Naive thymus-derived CD8-positive, alpha-beta T cell (primary cell): Measurements from ENCODE around the gene ADAMTS2. TPM values are rescaled to one million over a fixed set of nuclear protein-coding genes. Genes with fewer than 3 reads are reported as not detected.
A peak's percentile ranks its signal among the peaks of the same experiment; 100 is the strongest.

Source experiments
- ATAC-seq, 2 donors: fragments of 150-1000 bp; cut with Tn5 transposase in 1 of 2; sonication (Bioruptor Pico), chemical (Tn5 transposase) in 1 of 2; 1 replicate in 1 of 2; 2 replicates in 1 of 2; pipeline ENCODE4 v1.10.0; 2021; ENCODE audit warnings: mild to moderate bottlenecking in 2 of 2, moderate library complexity in 2 of 2
- POLR2A ChIA-PET: fragments of 350-600 bp; sonication (Branson Sonifier 250); formaldehyde crosslinking; loops from one replicate; lab custom pipeline; 2021; ENCODE audit warnings: antibody characterized with exemption; lab: Charles Lee
- DNase-seq, 10 donors: peaks; one replicate each; pipeline versions ENCODE4 v3.0.0 to v3.0.0-alpha.2; 2020 to 2022
- H3K27ac Mint-ChIP-seq, 10 donors: one replicate each; pipeline ENCODE4 v1.8.0; 2020 to 2022; ENCODE audit warnings: mild to moderate bottlenecking in 10 of 10, mixed read lengths in 10 of 10, moderate library complexity in 4 of 10, inconsistent platforms in 1 of 10
- H3K27me3 Mint-ChIP-seq, 5 donors: one replicate each; pipeline ENCODE4 v1.8.0; 2021 to 2022; ENCODE audit warnings: mixed read lengths in 5 of 5
- H3K36me3 Mint-ChIP-seq, 3 donors: one replicate each; pipeline ENCODE4 v1.8.0; 2020 to 2022; ENCODE audit warnings: mixed read lengths in 3 of 3, mild to moderate bottlenecking in 2 of 3, inconsistent platforms in 1 of 3
- H3K4me1 Mint-ChIP-seq, 4 donors: one replicate each; pipeline ENCODE4 v1.8.0; 2021 to 2022; ENCODE audit warnings: mixed read lengths in 4 of 4
- H3K4me3 Mint-ChIP-seq, 10 donors: one replicate each; pipeline ENCODE4 v1.8.0; 2020 to 2022; ENCODE audit warnings: mild to moderate bottlenecking in 10 of 10, mixed read lengths in 10 of 10, moderate library complexity in 6 of 10, inconsistent platforms in 1 of 10
- H3K9me3 Mint-ChIP-seq, 9 donors: one replicate each; pipeline ENCODE4 v1.8.0; 2020 to 2022; ENCODE audit warnings: mixed read lengths in 9 of 9, mild to moderate bottlenecking in 3 of 9, inconsistent platforms in 1 of 9, moderate library complexity in 1 of 9
- polyA plus RNA-seq, 3 donors: library from polyadenylated mRNA; unstranded; fragments of 300-500 nt; fragmentation: Illumina TruSeq; gene quantifications; one replicate each; pipeline ENCODE4 v1.2.3, GENCODE V29; 2021
- total RNA-seq, 8 experiments: library from RNA in 2 of 8; stranded (reverse) in 2 of 8; gene quantifications; one replicate each; pipeline ENCODE4 v1.2.3 and lab custom pipeline; 2021 to 2026

ADAMTS2 gene
- total and polyA plus RNA-seq, 5 experiments from 2014 or later, result 0.02 TPM; not detected in 4

GRCh38 chr5:179135441-179136215 lies 209.6 kb downstream of the ADAMTS2 start:
- Mint-ChIP-seq H3K27ac (no peak overlapping the region), H3K27me3 (no peaks in the 10 kb centered on the region), H3K4me3 (no peak overlapping the region), H3K9me3 (no peaks in the 10 kb centered on the region), H3K4me1 (no peaks in the 10 kb centered on the region), H3K36me3 (no peaks in the 10 kb centered on the region)
- POLR2A ChIA-PET, result no interaction called here
- DNase-seq (peak in 1 of 10 donors; percentile 51), ATAC-seq (no peak)

- ATAC-seq (no peak), DNase-seq (no peak)
- Mint-ChIP-seq H3K4me1 (no peaks in the 10 kb centered on the region), H3K27ac (no peak overlapping the region), H3K4me3 (no peak overlapping the region), H3K36me3 (no peaks in the 10 kb centered on the region), H3K27me3 (no peaks in the 10 kb centered on the region), H3K9me3 (no peaks in the 10 kb centered on the region)
- POLR2A ChIA-PET, result no interaction called here
Observed at GRCh38 chr5:179135006-179135405, 210.3 kb downstream of the ADAMTS2 start.

GRCh38 chr5:179134511-179134910 lies 210.8 kb downstream of the ADAMTS2 start:
- no peaks in the 10 kb centered on the region for H3K4me1 Mint-ChIP-seq
- no peak overlapping the region for H3K27ac Mint-ChIP-seq
- ATAC-seq (no peak), DNase-seq (no peak)
- H3K27me3 Mint-ChIP-seq, result no peaks in the 10 kb centered on the region
- POLR2A ChIA-PET, result no interaction called here
- H3K9me3 Mint-ChIP-seq, result no peaks in the 10 kb centered on the region
- no peak overlapping the region for H3K4me3 Mint-ChIP-seq
- H3K36me3 Mint-ChIP-seq, result no peaks in the 10 kb centered on the region

GRCh38 chr5:179132586-179133355 lies 212.5 kb downstream of the ADAMTS2 start:
- no peaks in the 10 kb centered on the region for H3K9me3 Mint-ChIP-seq
- ATAC-seq (no peak), DNase-seq (no peak)
- no peaks in the 10 kb centered on the region for H3K36me3 Mint-ChIP-seq
- no peaks in the 10 kb centered on the region for H3K27me3 Mint-ChIP-seq
- POLR2A ChIA-PET, result no interaction called here
- H3K4me3 Mint-ChIP-seq, result no peak overlapping the region
- peak overlapping the region in 1 of 10 donors; percentile 49 for H3K27ac Mint-ChIP-seq
- H3K4me1 Mint-ChIP-seq, result no peaks in the 10 kb centered on the region

GRCh38 chr5:179131886-179132585 lies 213.2 kb downstream of the ADAMTS2 start:
- Mint-ChIP-seq H3K9me3 (no peaks in the 10 kb centered on the region), H3K27ac (no peak overlapping the region), H3K4me1 (no peaks in the 10 kb centered on the region), H3K36me3 (no peaks in the 10 kb centered on the region), H3K4me3 (no peak overlapping the region), H3K27me3 (no peaks in the 10 kb centered on the region)
- DNase-seq (no peak), ATAC-seq (no peak)
- POLR2A ChIA-PET, result no interaction called here

GRCh38 chr5:179131321-179131835 lies 213.9 kb downstream of the ADAMTS2 start:
- Mint-ChIP-seq H3K4me3 (no peak overlapping the region), H3K27me3 (no peaks in the 10 kb centered on the region), H3K4me1 (no peaks in the 10 kb centered on the region), H3K36me3 (no peaks in the 10 kb centered on the region), H3K27ac (no peak overlapping the region), H3K9me3 (no peaks in the 10 kb centered on the region)
- no peak for ATAC-seq
- DNase-seq, result no peak
- POLR2A ChIA-PET, result no interaction called here

GRCh38 chr5:179130101-179130681 lies 215.1 kb downstream of the ADAMTS2 start:
- POLR2A ChIA-PET, result no interaction called here
- ATAC-seq, result no peak
- H3K9me3 Mint-ChIP-seq, result no peaks in the 10 kb centered on the region
- no peaks in the 10 kb centered on the region for H3K36me3 Mint-ChIP-seq
- H3K4me1 Mint-ChIP-seq, result no peaks in the 10 kb centered on the region
- no peak overlapping the region for H3K4me3 Mint-ChIP-seq
- no peak overlapping the region for H3K27ac Mint-ChIP-seq
- no peaks in the 10 kb centered on the region for H3K27me3 Mint-ChIP-seq
- no peak for DNase-seq

- Mint-ChIP-seq H3K27me3 (no peaks in the 10 kb centered on the region), H3K27ac (no peak overlapping the region), H3K4me3 (no peak overlapping the region), H3K9me3 (no peaks in the 10 kb centered on the region), H3K4me1 (no peaks in the 10 kb centered on the region), H3K36me3 (no peaks in the 10 kb centered on the region)
- POLR2A ChIA-PET, result no interaction called here
- DNase-seq (peak in 1 of 10 donors; percentile 58), ATAC-seq (no peak)
Observed at GRCh38 chr5:179129607-179130071, 215.6 kb downstream of the ADAMTS2 start.

GRCh38 chr5:179128976-179129375 lies 216.3 kb downstream of the ADAMTS2 start:
- DNase-seq (peak in 1 of 10 donors; percentile 46), ATAC-seq (no peak)
- no peaks in the 10 kb centered on the region for H3K4me1 Mint-ChIP-seq
- POLR2A ChIA-PET, result no interaction called here
- no peaks in the 10 kb centered on the region for H3K36me3 Mint-ChIP-seq
- peaks cover 0 to 3% (median 0%) of the 10 kb centered on the region in 5 donors for H3K27me3 Mint-ChIP-seq
- H3K27ac Mint-ChIP-seq, result no peak overlapping the region
- no peaks in the 10 kb centered on the region for H3K9me3 Mint-ChIP-seq
- H3K4me3 Mint-ChIP-seq, result no peak overlapping the region

GRCh38 chr5:179128041-179128365 lies 217.3 kb downstream of the ADAMTS2 start:
- Mint-ChIP-seq H3K27me3 (peaks cover 0 to 3% (median 0%) of the 10 kb centered on the region in 5 donors), H3K4me1 (no peaks in the 10 kb centered on the region), H3K27ac (no peak overlapping the region), H3K36me3 (no peaks in the 10 kb centered on the region), H3K4me3 (no peak overlapping the region), H3K9me3 (no peaks in the 10 kb centered on the region)
- DNase-seq (no peak), ATAC-seq (no peak)
- POLR2A ChIA-PET, result no interaction called here

GRCh38 chr5:179127136-179128040 lies 217.9 kb downstream of the ADAMTS2 start:
- Mint-ChIP-seq H3K27me3 (peaks cover 0 to 3% (median 0%) of the 10 kb centered on the region in 5 donors), H3K27ac (no peak overlapping the region), H3K36me3 (no peaks in the 10 kb centered on the region), H3K9me3 (no peaks in the 10 kb centered on the region), H3K4me1 (no peaks in the 10 kb centered on the region), H3K4me3 (no peak overlapping the region)
- no peak for ATAC-seq
- POLR2A ChIA-PET, result no interaction called here
- DNase-seq, result peak in 1 of 10 donors; percentile 12

GRCh38 chr5:179126506-179126991 lies 218.7 kb downstream of the ADAMTS2 start:
- no peak overlapping the region for H3K27ac Mint-ChIP-seq
- H3K27me3 Mint-ChIP-seq, result peaks cover 0 to 3% (median 0%) of the 10 kb centered on the region in 5 donors
- ATAC-seq (no peak), DNase-seq (peak in 2 of 10 donors; percentile 16 to 53)
- H3K9me3 Mint-ChIP-seq, result peaks cover 0 to under 1% (median 0%) of the 10 kb centered on the region in 9 donors
- no peak overlapping the region for H3K4me3 Mint-ChIP-seq
- POLR2A ChIA-PET, result no interaction called here
- no peaks in the 10 kb centered on the region for H3K36me3 Mint-ChIP-seq
- H3K4me1 Mint-ChIP-seq, result no peaks in the 10 kb centered on the region
